ENCODE data around the gene TMEM87B.

GRCh38 chr2:112034924-112035323 is 20.1 kb upstream of the TMEM87B start:
- TF ChIP-seq, protein P1, sequence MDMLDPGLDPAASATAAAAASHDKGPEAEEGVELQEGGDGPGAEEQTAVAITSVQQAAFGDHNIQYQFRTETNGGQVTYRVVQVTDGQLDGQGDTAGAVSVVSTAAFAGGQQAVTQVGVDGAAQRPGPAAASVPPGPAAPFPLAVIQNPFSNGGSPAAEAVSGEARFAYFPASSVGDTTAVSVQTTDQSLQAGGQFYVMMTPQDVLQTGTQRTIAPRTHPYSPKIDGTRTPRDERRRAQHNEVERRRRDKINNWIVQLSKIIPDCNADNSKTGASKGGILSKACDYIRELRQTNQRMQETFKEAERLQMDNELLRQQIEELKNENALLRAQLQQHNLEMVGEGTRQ (IDR thresholded peaks at IDR 0.05; ENCODE audit: low read depth, low read length), result no peak
- TF ChIP-seq RAD21 (IDR thresholded peaks at IDR 0.05; ENCODE audit: low read length) (no peak), RFX5 (IDR thresholded peaks at IDR 0.05; ENCODE audit: low read depth, low read length) (no peak), CEBPB (IDR thresholded peaks at IDR 0.05; ENCODE audit: low read depth, low read length) (no peak), MAFK (IDR thresholded peaks at IDR 0.05; ENCODE audit: low read depth, low read length) (no peak), SMC3 (IDR thresholded peaks at IDR 0.05; ENCODE audit: low read depth, low read length) (no peak), POLR2A (IDR thresholded peaks at IDR 0.05; ENCODE audit: low read depth, low read length) (no peak), FOS (IDR thresholded peaks at IDR 0.05; ENCODE audit: low read depth, low read length) (no peak), CHD1 (IDR thresholded peaks at IDR 0.05; ENCODE audit: low read depth, low read length) (no peak), MXI1 (IDR thresholded peaks at IDR 0.05; ENCODE audit: borderline replicate concordance, low read depth, low read length) (no peak), MAZ (IDR thresholded peaks at IDR 0.05; ENCODE audit: borderline replicate concordance, low read depth, low read length) (no peak), BHLHE40 (IDR thresholded peaks at IDR 0.05; ENCODE audit: low read depth, low read length) (no peak)
- TF ChIP-seq, protein P2, sequence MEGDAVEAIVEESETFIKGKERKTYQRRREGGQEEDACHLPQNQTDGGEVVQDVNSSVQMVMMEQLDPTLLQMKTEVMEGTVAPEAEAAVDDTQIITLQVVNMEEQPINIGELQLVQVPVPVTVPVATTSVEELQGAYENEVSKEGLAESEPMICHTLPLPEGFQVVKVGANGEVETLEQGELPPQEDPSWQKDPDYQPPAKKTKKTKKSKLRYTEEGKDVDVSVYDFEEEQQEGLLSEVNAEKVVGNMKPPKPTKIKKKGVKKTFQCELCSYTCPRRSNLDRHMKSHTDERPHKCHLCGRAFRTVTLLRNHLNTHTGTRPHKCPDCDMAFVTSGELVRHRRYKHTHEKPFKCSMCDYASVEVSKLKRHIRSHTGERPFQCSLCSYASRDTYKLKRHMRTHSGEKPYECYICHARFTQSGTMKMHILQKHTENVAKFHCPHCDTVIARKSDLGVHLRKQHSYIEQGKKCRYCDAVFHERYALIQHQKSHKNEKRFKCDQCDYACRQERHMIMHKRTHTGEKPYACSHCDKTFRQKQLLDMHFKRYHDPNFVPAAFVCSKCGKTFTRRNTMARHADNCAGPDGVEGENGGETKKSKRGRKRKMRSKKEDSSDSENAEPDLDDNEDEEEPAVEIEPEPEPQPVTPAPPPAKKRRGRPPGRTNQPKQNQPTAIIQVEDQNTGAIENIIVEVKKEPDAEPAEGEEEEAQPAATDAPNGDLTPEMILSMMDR (conservative IDR thresholded peaks at IDR 0.05; ENCODE audit: low read depth, low read length), result no peak
- TF ChIP-seq, protein P3, sequence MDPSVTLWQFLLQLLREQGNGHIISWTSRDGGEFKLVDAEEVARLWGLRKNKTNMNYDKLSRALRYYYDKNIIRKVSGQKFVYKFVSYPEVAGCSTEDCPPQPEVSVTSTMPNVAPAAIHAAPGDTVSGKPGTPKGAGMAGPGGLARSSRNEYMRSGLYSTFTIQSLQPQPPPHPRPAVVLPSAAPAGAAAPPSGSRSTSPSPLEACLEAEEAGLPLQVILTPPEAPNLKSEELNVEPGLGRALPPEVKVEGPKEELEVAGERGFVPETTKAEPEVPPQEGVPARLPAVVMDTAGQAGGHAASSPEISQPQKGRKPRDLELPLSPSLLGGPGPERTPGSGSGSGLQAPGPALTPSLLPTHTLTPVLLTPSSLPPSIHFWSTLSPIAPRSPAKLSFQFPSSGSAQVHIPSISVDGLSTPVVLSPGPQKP (IDR thresholded peaks at IDR 0.05; ENCODE audit: borderline replicate concordance, low read depth, low read length), result no peak

Data from IMR-90 (cell line).